ENCODE measurements around the gene KCNQ2. TPM values are rescaled to one million over a fixed set of nuclear protein-coding genes. Genes with fewer than 3 reads are reported as not detected.
"Not testable (repeated sequence)": the region's sequence is repeated elsewhere in the genome, so short reads cannot be mapped to it uniquely, and the experiment has no call there.

Gene KCNQ2
- total and polyA plus RNA-seq, 9 donors, result not detected

GRCh38 chr20:63481503-63481902 is 9.0 kb upstream of the KCNQ2 start:
- no peak for TF ChIP-seq POLR2A (IDR thresholded peaks at IDR 0.05)
- TF ChIP-seq EP300 (IDR thresholded peaks at IDR 0.05), result no peak
- TF ChIP-seq CTCF (IDR thresholded peaks at IDR 0.05), result no peak

DNA sequence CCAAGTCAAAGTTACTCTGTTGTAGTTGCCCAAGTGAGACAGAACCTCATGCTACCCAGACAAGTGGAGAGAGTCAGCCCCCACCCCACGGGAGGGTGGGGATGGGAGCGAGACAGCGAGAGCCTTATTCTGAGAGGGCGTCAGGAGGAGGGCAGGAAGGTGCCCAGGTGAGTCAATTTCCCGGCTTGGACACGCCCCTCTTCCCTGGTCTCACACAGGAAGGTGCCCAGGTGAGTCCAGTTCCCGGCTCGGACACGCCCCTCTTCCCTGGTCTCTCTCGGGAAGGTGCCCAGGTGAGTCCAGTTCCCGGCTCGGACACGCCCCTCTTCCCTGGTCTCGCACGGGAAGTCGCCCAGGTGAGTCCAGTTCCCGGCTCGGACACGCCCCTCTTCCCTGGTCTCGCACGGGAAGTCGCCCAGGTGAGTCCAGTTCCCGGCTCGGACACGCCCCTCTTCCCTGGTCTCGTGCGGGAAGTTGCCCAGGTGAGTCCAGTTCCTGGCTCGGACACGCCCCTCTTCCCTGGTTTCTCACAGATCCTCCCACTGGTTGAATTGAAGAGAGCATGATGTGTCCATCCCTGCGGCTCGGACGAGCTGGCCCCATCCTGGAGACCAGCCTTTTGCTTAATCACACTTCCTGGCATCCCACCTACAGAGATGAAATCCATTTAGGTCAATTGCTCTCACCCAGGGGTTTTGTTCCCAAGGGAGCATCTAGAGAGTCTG is 7.4 kb upstream of the KCNQ2 start:
- H3K27me3 ChIP-seq; H3K4me1 ChIP-seq (ENCODE audit: insufficient read depth); H3K4me3 ChIP-seq; H3K27ac ChIP-seq; H3K9me3 ChIP-seq; intact Hi-C loops (cut with DNase I); H3K36me3 ChIP-seq; DNase-seq: not testable (repeated sequence)
- 55 to 63% (median 60%) methylated on average over 32 of the region's 32 CpGs for WGBS, 3 donors

More at GRCh38 chr20:63481503-63481902, 9.0 kb upstream of the KCNQ2 start:
- Histone ChIP-seq H3K4me1 (ENCODE audit: insufficient read depth) (no peaks in the 10 kb centered on the region), H3K4me3 (no peak overlapping the region), H3K27me3 (no peaks in the 10 kb centered on the region), H3K9me3 (peaks cover 0 to 3% of the 10 kb centered on the region in 2 donors), H3K27ac (no peak overlapping the region), H3K36me3 (no peaks in the 10 kb centered on the region)
- intact Hi-C loops (cut with DNase I), result no loop called here
- 60 to 63% (median 60%) methylated on average over 12 of the region's 12 CpGs for WGBS, 3 donors
- DNase-seq, result no peak

GRCh38 chr20:63478346-63479302 is 6.2 kb upstream of the KCNQ2 start:
- no peak overlapping the region for H3K4me3 ChIP-seq
- H3K27ac ChIP-seq, result no peak overlapping the region
- H3K9me3 ChIP-seq, result no peaks in the 10 kb centered on the region
- TF ChIP-seq POLR2A (IDR thresholded peaks at IDR 0.05) (no peak), EP300 (IDR thresholded peaks at IDR 0.05) (no peak), CTCF (IDR thresholded peaks at IDR 0.05) (no peak)
- intact Hi-C loops (cut with DNase I), result no loop called here
- no peak for DNase-seq
- no peaks in the 10 kb centered on the region for H3K27me3 ChIP-seq
- 76 to 82% (median 78%) methylated on average over 33 to 34 of the region's 34 CpGs for WGBS, 3 donors
- H3K36me3 ChIP-seq, result no peaks in the 10 kb centered on the region
- no peaks in the 10 kb centered on the region for H3K4me1 ChIP-seq (ENCODE audit: insufficient read depth)

GRCh38 chr20:63477944-63478343 is 5.5 kb upstream of the KCNQ2 start:
- TF ChIP-seq CTCF (IDR thresholded peaks at IDR 0.05) (no peak), POLR2A (IDR thresholded peaks at IDR 0.05) (no peak), EP300 (IDR thresholded peaks at IDR 0.05) (no peak)
- Histone ChIP-seq H3K9me3 (no peaks in the 10 kb centered on the region), H3K36me3 (no peaks in the 10 kb centered on the region), H3K4me3 (no peak overlapping the region), H3K27me3 (no peaks in the 10 kb centered on the region), H3K27ac (no peak overlapping the region), H3K4me1 (ENCODE audit: insufficient read depth) (no peaks in the 10 kb centered on the region)
- no peak for DNase-seq
- intact Hi-C loops (cut with DNase I), result no loop called here
- WGBS, 3 donors, result 43 to 48% (median 43%) methylated on average over 17 of the region's 17 CpGs

Measured in ovary (tissue), 9 donors.